Pancreas (tissue), 10 donors: Measurements from ENCODE around the gene ADNP2. TPM values are rescaled to one million over a fixed set of nuclear protein-coding genes. Genes with fewer than 3 reads are reported as not detected.

ENCODE experiments used
- ATAC-seq, 4 donors: fragments of 200-7000 bp; cut with Tn5 transposase; one replicate each; pipeline versions ENCODE4 v1.8.0 to v1.9.1; 2020; ENCODE audit warnings: mild to moderate bottlenecking in 4 of 4, moderate library complexity in 4 of 4
- DNase-seq, 6 donors: peaks; one replicate each; pipeline ENCODE4 v3.0.0-alpha.2; 2020
- FAIRE-seq: peaks from 2 replicates; lab custom pipeline; 2012; peaks lifted over from hg19 to GRCh38; lab: Jason Lieb, UNC
- H3K27ac ChIP-seq, 4 donors: fragments of 200-600 bp; sonication (generic); 1 replicate in 3 of 4; 2 replicates in 1 of 4; pipeline versions ENCODE4 v1.5.0 to v1.8.0; 2020
- H3K27me3 ChIP-seq, 4 donors: fragments of 200-600 bp; one replicate each; pipeline ENCODE4 v1.8.0; 2021
- H3K36me3 ChIP-seq, 3 donors: fragments of 200-600 bp; sonication (generic) in 1 of 3; one replicate each; pipeline versions ENCODE4 v1.5.0 to v1.8.0; 2020 to 2021
- H3K4me1 ChIP-seq, 3 donors: fragments of 200-600 bp; one replicate each; pipeline ENCODE4 v1.8.0; 2021
- H3K4me3 ChIP-seq, 4 donors: fragments of 200-600 bp; sonication (generic) in 2 of 4; one replicate each; pipeline versions ENCODE4 v1.5.0 to v1.8.0; 2020 to 2021
- H3K9me3 ChIP-seq, 4 donors: fragments of 200-600 bp; one replicate each; pipeline ENCODE4 v1.8.0; 2021
- WGBS, 2 donors: extraction: QIAGEN DNeasy Blood & Tissue Kit; methylation state at CpG; one replicate each; pipeline ENCODE4 v1.1.7; 2013; 5-methylcytosine and 5-hydroxymethylcytosine counted together
- intact Hi-C, 3 donors: fragments of 100-400 bp; cut with DNase I; formaldehyde crosslinking; loops; one replicate each; pipeline versions ENCODE4 v1.11.1 to v1.14.2; 2022
- polyA plus RNA-seq, 2 donors: library from polyadenylated mRNA; stranded (reverse); fragments of 200-250 nt; gene quantifications; one replicate each; pipeline ENCODE4 v1.2.3, GENCODE V29; 2013
- total RNA-seq, 6 donors: library from RNA; stranded (reverse); fragmentation: NEBNext Ultra II Directional in 4 of 6; extraction: Animal tissue kit (Norgen Biotek cat#: 25700) in 4 of 6; gene quantifications; one replicate each; pipeline versions ENCODE4 v1.2.1 to v1.2.4, GENCODE V29; 2021 to 2023
- TF ChIP-seq, protein P1 (sequence below), 4 donors: fragments of 200-600 bp; sonication (generic) in 3 of 4; IDR thresholded peaks; one replicate each; pipeline versions ENCODE4 v1.5.0 to v1.8.0; 2021; ENCODE audit warnings: antibody characterized with exemption in 4 of 4
- donor health status: healthy with polysubstance abuse.
- donor health status: DM: no; HTN: no; CAD: no; lungs with moderate emphysema.
- donor health status: DM: no; HTN: no; CAD: no.
- donor health status: control.
- donor health status: control.
- donor health status: Bipolar disorder and iron deficiency.
- donor health status: DM: yes; HTN: yes; CAD: no.
- donor health status: DM: no; HTN: no; CAD: no.
- donor health status: DM: no; HTN: no; CAD: no.
- donor health status: DM: yes; HTN: yes; CAD: no.

Gene ADNP2
- total and polyA plus RNA-seq, 8 donors: 4.2 to 8.4 (median 6.9) TPM

DNA sequence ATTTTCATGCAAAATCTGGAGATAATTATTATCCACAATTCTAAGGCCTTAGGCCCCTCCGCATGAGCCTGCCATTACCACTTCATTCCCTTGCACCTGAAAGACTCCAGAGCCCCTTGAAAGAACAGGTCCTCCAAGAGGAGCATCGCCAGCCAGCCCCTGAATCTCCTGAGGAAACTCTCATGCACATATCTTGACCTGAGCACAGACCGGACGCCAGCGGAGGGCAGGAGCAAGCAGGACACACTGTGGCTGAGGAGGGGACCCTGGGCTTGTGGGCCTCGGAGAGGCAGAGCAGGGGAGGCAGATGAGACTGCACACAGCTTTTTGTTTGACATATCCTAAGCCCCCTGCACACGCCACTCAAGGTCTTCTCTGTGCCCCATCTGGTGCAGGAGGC lies 13.6 kb upstream of the ADNP2 start:
- ATAC-seq: no peak
- no peaks in the 10 kb centered on the region for H3K36me3 ChIP-seq
- intact Hi-C loops: no loop called here

DNA sequence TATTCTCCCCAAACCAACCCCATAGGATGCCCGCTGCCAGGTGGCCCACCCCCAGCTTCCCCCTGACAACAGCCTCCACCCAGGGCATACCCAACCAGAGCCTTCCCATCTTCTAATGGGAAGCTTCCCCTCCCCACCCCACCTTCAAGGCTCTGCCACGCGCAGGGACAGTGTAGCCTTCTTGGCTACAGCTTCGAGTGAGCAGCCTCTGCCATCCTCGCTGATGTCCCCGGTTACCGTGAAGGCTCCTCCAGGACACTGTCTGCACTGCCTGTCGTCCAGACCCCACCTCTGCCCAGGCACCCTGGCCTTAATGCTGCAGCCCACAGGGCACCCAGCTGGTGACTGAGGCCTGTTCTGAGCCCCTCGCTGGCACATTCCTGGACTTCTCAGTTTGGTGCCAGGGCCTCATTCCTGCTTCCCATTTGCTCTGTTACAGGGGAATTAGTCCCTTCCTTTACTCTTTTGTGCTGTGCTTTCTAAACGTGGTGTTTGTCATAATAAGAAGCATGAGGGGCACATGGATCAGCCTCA lies 13.0 kb upstream of the ADNP2 start:
- FAIRE-seq (no peak), DNase-seq (peak in 1 of 6 donors; percentile 8), ATAC-seq (no peak)
- H3K27me3 ChIP-seq: no peaks in the 10 kb centered on the region
- TF ChIP-seq, protein P1, sequence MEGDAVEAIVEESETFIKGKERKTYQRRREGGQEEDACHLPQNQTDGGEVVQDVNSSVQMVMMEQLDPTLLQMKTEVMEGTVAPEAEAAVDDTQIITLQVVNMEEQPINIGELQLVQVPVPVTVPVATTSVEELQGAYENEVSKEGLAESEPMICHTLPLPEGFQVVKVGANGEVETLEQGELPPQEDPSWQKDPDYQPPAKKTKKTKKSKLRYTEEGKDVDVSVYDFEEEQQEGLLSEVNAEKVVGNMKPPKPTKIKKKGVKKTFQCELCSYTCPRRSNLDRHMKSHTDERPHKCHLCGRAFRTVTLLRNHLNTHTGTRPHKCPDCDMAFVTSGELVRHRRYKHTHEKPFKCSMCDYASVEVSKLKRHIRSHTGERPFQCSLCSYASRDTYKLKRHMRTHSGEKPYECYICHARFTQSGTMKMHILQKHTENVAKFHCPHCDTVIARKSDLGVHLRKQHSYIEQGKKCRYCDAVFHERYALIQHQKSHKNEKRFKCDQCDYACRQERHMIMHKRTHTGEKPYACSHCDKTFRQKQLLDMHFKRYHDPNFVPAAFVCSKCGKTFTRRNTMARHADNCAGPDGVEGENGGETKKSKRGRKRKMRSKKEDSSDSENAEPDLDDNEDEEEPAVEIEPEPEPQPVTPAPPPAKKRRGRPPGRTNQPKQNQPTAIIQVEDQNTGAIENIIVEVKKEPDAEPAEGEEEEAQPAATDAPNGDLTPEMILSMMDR (IDR thresholded peaks at IDR 0.05): no peak
- WGBS, 2 donors: 79 to 82% methylated on average over 10 of the region's 10 CpGs
- intact Hi-C loops: no loop called here
- H3K27ac ChIP-seq: no peak overlapping the region
- no peaks in the 10 kb centered on the region for H3K4me1 ChIP-seq
- no peaks in the 10 kb centered on the region for H3K36me3 ChIP-seq
- H3K4me3 ChIP-seq: no peak overlapping the region
- H3K9me3 ChIP-seq: no peaks in the 10 kb centered on the region

More for the DNA sequence above, 13.6 kb upstream of the ADNP2 start:
- TF ChIP-seq, protein P1 (IDR thresholded peaks at IDR 0.05): no peak
- 77 to 85% methylated on average over 7 of the region's 7 CpGs for WGBS, 2 donors
- FAIRE-seq: no peak
- H3K27ac ChIP-seq: no peak overlapping the region
- peak in 1 of 6 donors; percentile 10 for DNase-seq
- H3K4me3 ChIP-seq: no peak overlapping the region
- no peaks in the 10 kb centered on the region for H3K27me3 ChIP-seq
- H3K4me1 ChIP-seq: no peaks in the 10 kb centered on the region
- H3K9me3 ChIP-seq: no peaks in the 10 kb centered on the region

DNA sequence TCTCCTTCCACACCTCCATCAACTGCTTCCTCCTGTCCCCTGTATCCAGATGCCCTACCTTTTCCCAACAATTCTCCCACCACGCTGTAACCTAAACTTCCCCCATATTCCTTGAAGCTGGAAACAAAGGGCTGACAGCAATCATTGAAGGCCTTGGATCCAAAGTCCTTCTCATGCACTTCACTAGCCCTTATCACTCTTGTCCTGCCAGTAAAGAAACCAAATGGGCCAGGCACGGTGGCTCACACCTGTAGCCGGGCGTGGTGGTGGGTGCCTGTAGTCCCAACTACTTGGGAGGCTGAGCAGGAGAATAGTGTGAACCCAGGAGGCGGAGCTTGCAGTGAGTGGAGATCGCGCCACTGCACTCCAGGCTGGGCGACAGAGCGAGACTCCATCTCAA lies 11.9 kb upstream of the ADNP2 start:
- H3K27me3 ChIP-seq: no peaks in the 10 kb centered on the region
- no peak overlapping the region for H3K4me3 ChIP-seq
- no peaks in the 10 kb centered on the region for H3K36me3 ChIP-seq
- no peaks in the 10 kb centered on the region for H3K4me1 ChIP-seq
- FAIRE-seq: no peak
- intact Hi-C loops: no loop called here
- TF ChIP-seq, protein P1 (IDR thresholded peaks at IDR 0.05): no peak
- DNase-seq: peak in 1 of 6 donors; percentile 5
- H3K9me3 ChIP-seq: no peaks in the 10 kb centered on the region
- ATAC-seq: no peak
- no peak overlapping the region for H3K27ac ChIP-seq
- 85 to 89% methylated on average over 9 of the region's 9 CpGs for WGBS, 2 donors

DNA sequence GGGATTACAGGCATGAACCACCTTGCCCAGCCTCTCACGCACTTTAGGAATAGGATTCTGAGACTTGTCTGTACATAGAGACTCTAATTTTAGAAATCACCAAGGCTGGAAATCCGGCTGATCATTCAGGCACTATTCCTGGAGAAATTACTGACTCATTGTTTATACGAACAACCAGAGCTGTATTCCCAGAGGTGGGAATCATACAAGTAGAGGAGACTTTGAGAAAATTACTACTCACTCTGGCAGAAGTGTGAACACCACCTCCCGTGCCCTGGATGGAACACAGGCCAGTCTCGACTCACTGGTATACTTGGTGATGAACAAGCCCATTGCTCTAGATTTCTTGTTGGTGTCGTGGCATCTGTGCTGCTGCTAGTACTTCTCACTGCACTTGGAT lies 5.8 kb upstream of the ADNP2 start:
- 76 to 87% methylated on average over 6 of the region's 6 CpGs for WGBS, 2 donors
- no peak for ATAC-seq
- TF ChIP-seq, protein P1 (IDR thresholded peaks at IDR 0.05): no peak
- Histone ChIP-seq H3K27ac (no peak overlapping the region), H3K9me3 (no peaks in the 10 kb centered on the region), H3K36me3 (no peaks in the 10 kb centered on the region), H3K27me3 (no peaks in the 10 kb centered on the region), H3K4me1 (no peaks in the 10 kb centered on the region), H3K4me3 (no peak overlapping the region)
- intact Hi-C loops: no loop called here
- DNase-seq: no peak
- FAIRE-seq: no peak

DNA sequence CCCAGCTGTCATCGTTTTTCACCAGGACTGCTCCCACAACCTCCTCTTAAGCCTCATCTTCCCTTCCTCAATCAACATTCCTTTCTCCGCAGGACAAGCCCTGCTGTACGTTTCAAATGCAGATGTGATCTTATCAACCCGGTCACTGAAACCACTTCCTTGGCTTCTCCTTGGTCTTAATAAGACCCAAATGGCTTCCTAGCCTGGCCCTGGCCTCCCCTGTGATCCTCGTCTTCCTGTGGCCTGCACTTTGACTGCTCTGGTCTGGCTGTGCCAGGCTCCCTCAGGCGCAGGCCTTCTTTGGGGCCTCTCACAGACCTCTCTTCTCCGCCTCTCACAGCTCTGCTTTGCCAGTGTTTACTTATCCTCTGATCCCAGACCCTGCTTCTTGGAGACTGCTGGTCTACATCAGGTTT lies 4.7 kb upstream of the ADNP2 start:
- no peak for ATAC-seq
- 63 to 65% methylated on average over 7 of the region's 7 CpGs for WGBS, 2 donors
- H3K27me3 ChIP-seq: no peaks in the 10 kb centered on the region
- H3K9me3 ChIP-seq: no peaks in the 10 kb centered on the region
- intact Hi-C loops: no loop called here
- no peak overlapping the region for H3K4me3 ChIP-seq
- DNase-seq: no peak
- no peak for FAIRE-seq
- TF ChIP-seq, protein P1 (IDR thresholded peaks at IDR 0.05): no peak
- no peaks in the 10 kb centered on the region for H3K36me3 ChIP-seq
- no peaks in the 10 kb centered on the region for H3K4me1 ChIP-seq
- H3K27ac ChIP-seq: no peak overlapping the region
